ENCODE results near the gene SOCS6.

The SOCS6 gene

GRCh38 chr18:70289351-70290312 lies 787 bp downstream of the SOCS6 start:
- peak; percentile 42 for DNase-seq

GRCh38 chr18:70290482-70291294 lies 1.8 kb downstream of the SOCS6 start:
- no peak for DNase-seq

GRCh38 chr18:70291295-70291574 lies 2.4 kb downstream of the SOCS6 start:
- no peak for DNase-seq

- DNase-seq: peak; percentile 34
Measured at GRCh38 chr18:70292628-70293027, 3.8 kb downstream of the SOCS6 start.

GRCh38 chr18:70293166-70293565 lies 4.3 kb downstream of the SOCS6 start:
- DNase-seq: peak; percentile 81

GRCh38 chr18:70294471-70295191 lies 5.8 kb downstream of the SOCS6 start:
- DNase-seq: no peak

- DNase-seq: no peak
Measured at GRCh38 chr18:70295192-70296188, 6.6 kb downstream of the SOCS6 start.

- no peak for DNase-seq
Measured at GRCh38 chr18:70296289-70296688, 7.4 kb downstream of the SOCS6 start.

- no peak for DNase-seq
Measured at GRCh38 chr18:70296781-70297180, 7.9 kb downstream of the SOCS6 start.

- DNase-seq: no peak
Measured at GRCh38 chr18:70299393-70299792, 10.5 kb downstream of the SOCS6 start.

GRCh38 chr18:70301667-70302066 lies 12.8 kb downstream of the SOCS6 start:
- no peak for DNase-seq

- no peak for DNase-seq
Measured at GRCh38 chr18:70308555-70309294, 19.9 kb downstream of the SOCS6 start.

GRCh38 chr18:70310560-70311320 lies 21.9 kb downstream of the SOCS6 start:
- DNase-seq: no peak

GRCh38 chr18:70311726-70312125 lies 22.9 kb downstream of the SOCS6 start:
- DNase-seq: no peak

- no peak for DNase-seq
Measured at GRCh38 chr18:70313640-70314039, 24.8 kb downstream of the SOCS6 start.

GRCh38 chr18:70314151-70314782 lies 25.4 kb downstream of the SOCS6 start:
- peak; percentile 60 for DNase-seq

GRCh38 chr18:70319187-70319586 lies 30.3 kb downstream of the SOCS6 start:
- DNase-seq: no peak

- DNase-seq: no peak
Measured at GRCh38 chr18:70321616-70322015, 32.8 kb downstream of the SOCS6 start.

GRCh38 chr18:70322385-70322784 lies 33.5 kb downstream of the SOCS6 start:
- no peak for DNase-seq

GRCh38 chr18:70322928-70323327 lies 34.1 kb downstream of the SOCS6 start:
- DNase-seq: no peak
